HG02588 (cell line): ENCODE results near the gene PIGN.
"Not testable (repeated sequence)": the region's sequence is repeated elsewhere in the genome, so short reads cannot be mapped to it uniquely, and the experiment has no call there.

Source experiments
- ATAC-seq: cut with Tn5 transposase; IDR thresholded peaks from one replicate; pipeline ENCODE4 v1.9.1; 2021; ENCODE audit warnings: mild to moderate bottlenecking, moderate library complexity; ENCODE audit not compliant: unreplicated experiment

Gene PIGN

GRCh38 chr18:62069556-62069955, 117.3 kb downstream of the PIGN start:
- ATAC-seq: no peak

GRCh38 chr18:62066102-62066818, 120.6 kb downstream of the PIGN start:
- no peak for ATAC-seq

- ATAC-seq: no peak
Measured at GRCh38 chr18:62064361-62064760, 122.5 kb downstream of the PIGN start.

GRCh38 chr18:62061821-62062478, 124.9 kb downstream of the PIGN start:
- no peak for ATAC-seq

- no peak for ATAC-seq
Measured at GRCh38 chr18:62060820-62061219, 126.0 kb downstream of the PIGN start.

GRCh38 chr18:62054929-62055498, 131.8 kb downstream of the PIGN start:
- no peak for ATAC-seq

GRCh38 chr18:62048279-62048678, 138.6 kb downstream of the PIGN start:
- no peak for ATAC-seq

GRCh38 chr18:62045316-62045715, 141.5 kb downstream of the PIGN start:
- ATAC-seq: no peak

GRCh38 chr18:62044490-62045000, 142.3 kb downstream of the PIGN start:
- ATAC-seq: no peak

- no peak for ATAC-seq
Measured at GRCh38 chr18:62037989-62038778, 148.7 kb downstream of the PIGN start.

- ATAC-seq: no peak
Measured at GRCh38 chr18:62037012-62037742, 149.7 kb downstream of the PIGN start.

GRCh38 chr18:62034286-62034685, 152.6 kb downstream of the PIGN start:
- not testable (repeated sequence) for ATAC-seq

GRCh38 chr18:62033756-62034155, 153.1 kb downstream of the PIGN start:
- ATAC-seq: no peak

- no peak for ATAC-seq
Measured at GRCh38 chr18:62033207-62033606, 153.6 kb downstream of the PIGN start.

- ATAC-seq: no peak
Measured at GRCh38 chr18:62030091-62030985, 156.5 kb downstream of the PIGN start.

GRCh38 chr18:62028715-62029114, 158.1 kb downstream of the PIGN start:
- ATAC-seq: no peak

GRCh38 chr18:62027914-62028520, 158.8 kb downstream of the PIGN start:
- ATAC-seq: no peak

GRCh38 chr18:62026586-62026985, 160.3 kb downstream of the PIGN start:
- no peak for ATAC-seq

- ATAC-seq: no peak
Measured at GRCh38 chr18:62024983-62025382, 161.9 kb downstream of the PIGN start.
